ENCODE measurements around the gene IL21R. TPM values are rescaled to one million over a fixed set of nuclear protein-coding genes. Genes with fewer than 3 reads are reported as not detected.
"Not testable (repeated sequence)": the region's sequence is repeated elsewhere in the genome, so short reads cannot be mapped to it uniquely, and the experiment has no call there.

IL21R gene
- total RNA-seq, 1 experiment from 2014 or later: 1.9 TPM

DNA sequence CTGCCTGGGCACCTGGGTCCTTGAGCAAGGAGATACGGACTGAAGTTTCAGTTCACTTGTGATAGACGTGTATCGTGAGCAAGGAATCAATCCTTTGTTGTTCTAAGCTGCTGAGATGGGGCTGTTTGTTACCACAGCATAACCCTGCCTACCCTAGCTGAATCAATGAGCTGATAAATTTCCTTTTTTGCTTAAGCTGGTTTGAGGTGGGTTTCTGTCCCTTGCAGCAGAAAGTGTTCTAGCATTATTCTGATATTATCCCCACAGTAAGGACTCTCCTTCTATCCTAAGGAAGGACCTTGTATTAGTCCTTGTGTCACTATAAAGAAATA is 51.5 kb downstream of the IL21R start:
- Histone ChIP-seq H3K4me3 (ENCODE audit: low read length) (no peak overlapping the region), H3K4me1 (ENCODE audit: low read length) (peaks cover 11% of the 10 kb centered on the region), H3K27me3 (ENCODE audit: low read length) (no peaks in the 10 kb centered on the region), H3K9ac (ENCODE audit: low read length) (no peak overlapping the region), H3K4me2 (ENCODE audit: low read depth, low read length, poor library complexity, severe bottlenecking) (no peak overlapping the region), H3K79me2 (ENCODE audit: low read length) (no peaks in the 10 kb centered on the region), H3K27ac (ENCODE audit: low read length) (no peak overlapping the region), H4K20me1 (ENCODE audit: insufficient read depth, low read depth, low read length) (no peaks in the 10 kb centered on the region), H2AFZ (ENCODE audit: low read length) (no peak overlapping the region), H3K9me2 (replicated peaks; ENCODE audit: insufficient read depth, low read length) (no peaks in the 10 kb centered on the region), H3K36me3 (ENCODE audit: insufficient read depth, low read length) (no peaks in the 10 kb centered on the region), H3K9me3 (ENCODE audit: low read length) (no peaks in the 10 kb centered on the region)
- DNase-seq: no peak

DNA sequence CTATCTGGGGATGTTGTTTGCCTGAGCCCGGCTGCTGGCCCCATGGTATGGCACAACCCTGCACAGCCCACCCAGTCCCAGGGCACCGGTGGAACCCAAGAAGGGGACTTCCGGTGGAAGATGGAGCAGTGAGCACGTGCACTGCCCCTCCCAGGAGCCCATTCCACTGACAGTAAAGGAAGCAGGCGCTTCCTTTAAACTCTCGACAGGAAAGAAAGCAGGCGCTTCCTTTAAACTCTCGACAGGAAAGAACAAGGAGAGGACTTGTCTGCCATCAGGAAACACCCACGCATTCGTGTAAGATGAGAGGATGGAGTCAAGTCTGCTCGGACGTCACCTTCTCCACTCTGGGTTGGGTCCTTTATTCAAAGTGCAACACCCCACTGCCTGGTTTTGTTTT is 53.7 kb downstream of the IL21R start:
- Histone ChIP-seq H3K27ac (ENCODE audit: low read length) (no peak overlapping the region), H4K20me1 (ENCODE audit: insufficient read depth, low read depth, low read length) (no peaks in the 10 kb centered on the region), H3K4me1 (ENCODE audit: low read length) (peaks cover 4% of the 10 kb centered on the region), H3K9me3 (ENCODE audit: low read length) (no peaks in the 10 kb centered on the region), H3K9me2 (replicated peaks; ENCODE audit: insufficient read depth, low read length) (no peaks in the 10 kb centered on the region), H3K4me2 (ENCODE audit: low read depth, low read length, poor library complexity, severe bottlenecking) (no peak overlapping the region), H3K27me3 (ENCODE audit: low read length) (no peaks in the 10 kb centered on the region), H3K9ac (ENCODE audit: low read length) (no peak overlapping the region), H3K4me3 (ENCODE audit: low read length) (no peak overlapping the region), H2AFZ (ENCODE audit: low read length) (no peak overlapping the region), H3K79me2 (ENCODE audit: low read length) (no peaks in the 10 kb centered on the region), H3K36me3 (ENCODE audit: insufficient read depth, low read length) (no peaks in the 10 kb centered on the region)
- DNase-seq: no peak

GRCh38 chr16:27457605-27457900 is 55.6 kb downstream of the IL21R start:
- not testable (repeated sequence) for H3K27ac ChIP-seq (ENCODE audit: low read length); H3K27me3 ChIP-seq (ENCODE audit: low read length); H3K9ac ChIP-seq (ENCODE audit: low read length); H3K4me1 ChIP-seq (ENCODE audit: low read length); H3K4me2 ChIP-seq (ENCODE audit: low read depth, low read length, poor library complexity, severe bottlenecking); H3K4me3 ChIP-seq (ENCODE audit: low read length); H3K9me2 ChIP-seq (replicated peaks; ENCODE audit: insufficient read depth, low read length); H4K20me1 ChIP-seq (ENCODE audit: insufficient read depth, low read depth, low read length); H2AFZ ChIP-seq (ENCODE audit: low read length); H3K79me2 ChIP-seq (ENCODE audit: low read length); DNase-seq; H3K36me3 ChIP-seq (ENCODE audit: insufficient read depth, low read length); H3K9me3 ChIP-seq (ENCODE audit: low read length)

GRCh38 chr16:27458258-27458657 is 56.3 kb downstream of the IL21R start:
- Histone ChIP-seq H3K9me3 (ENCODE audit: low read length) (no peaks in the 10 kb centered on the region), H3K4me2 (ENCODE audit: low read depth, low read length, poor library complexity, severe bottlenecking) (no peak overlapping the region), H3K4me1 (ENCODE audit: low read length) (no peaks in the 10 kb centered on the region), H3K4me3 (ENCODE audit: low read length) (no peak overlapping the region), H3K9me2 (replicated peaks; ENCODE audit: insufficient read depth, low read length) (no peaks in the 10 kb centered on the region), H2AFZ (ENCODE audit: low read length) (no peak overlapping the region), H4K20me1 (ENCODE audit: insufficient read depth, low read depth, low read length) (no peaks in the 10 kb centered on the region), H3K79me2 (ENCODE audit: low read length) (no peaks in the 10 kb centered on the region), H3K9ac (ENCODE audit: low read length) (no peak overlapping the region), H3K27me3 (ENCODE audit: low read length) (no peaks in the 10 kb centered on the region), H3K36me3 (ENCODE audit: insufficient read depth, low read length) (no peaks in the 10 kb centered on the region), H3K27ac (ENCODE audit: low read length) (no peak overlapping the region)
- DNase-seq: no peak

- Histone ChIP-seq H3K9me3 (ENCODE audit: low read length) (no peaks in the 10 kb centered on the region), H3K27ac (ENCODE audit: low read length) (no peak overlapping the region), H3K9me2 (replicated peaks; ENCODE audit: insufficient read depth, low read length) (no peaks in the 10 kb centered on the region), H3K79me2 (ENCODE audit: low read length) (no peaks in the 10 kb centered on the region), H2AFZ (ENCODE audit: low read length) (no peak overlapping the region), H3K27me3 (ENCODE audit: low read length) (no peaks in the 10 kb centered on the region), H3K4me1 (ENCODE audit: low read length) (no peaks in the 10 kb centered on the region), H4K20me1 (ENCODE audit: insufficient read depth, low read depth, low read length) (no peaks in the 10 kb centered on the region), H3K4me3 (ENCODE audit: low read length) (no peak overlapping the region), H3K4me2 (ENCODE audit: low read depth, low read length, poor library complexity, severe bottlenecking) (no peak overlapping the region), H3K36me3 (ENCODE audit: insufficient read depth, low read length) (no peaks in the 10 kb centered on the region), H3K9ac (ENCODE audit: low read length) (no peak overlapping the region)
- no peak for DNase-seq
These were observed 57.2 kb downstream of the IL21R start for GRCh38 chr16:27458987-27459688.

- H3K4me2 ChIP-seq (ENCODE audit: low read depth, low read length, poor library complexity, severe bottlenecking): no peak overlapping the region
- H4K20me1 ChIP-seq (ENCODE audit: insufficient read depth, low read depth, low read length): no peaks in the 10 kb centered on the region
- H2AFZ ChIP-seq (ENCODE audit: low read length): no peak overlapping the region
- H3K4me3 ChIP-seq (ENCODE audit: low read length): no peak overlapping the region
- H3K27me3 ChIP-seq (ENCODE audit: low read length): no peaks in the 10 kb centered on the region
- DNase-seq: no peak
- no peaks in the 10 kb centered on the region for H3K79me2 ChIP-seq (ENCODE audit: low read length)
- no peak overlapping the region for H3K27ac ChIP-seq (ENCODE audit: low read length)
- no peaks in the 10 kb centered on the region for H3K9me3 ChIP-seq (ENCODE audit: low read length)
- no peak overlapping the region for H3K9ac ChIP-seq (ENCODE audit: low read length)
- H3K9me2 ChIP-seq (replicated peaks; ENCODE audit: insufficient read depth, low read length): no peaks in the 10 kb centered on the region
- no peaks in the 10 kb centered on the region for H3K4me1 ChIP-seq (ENCODE audit: low read length)
- H3K36me3 ChIP-seq (ENCODE audit: insufficient read depth, low read length): 0 out of 2 replicates have a peak, but pooled peaks cover 4% of the 10 kb centered on the region
These were observed 58.2 kb downstream of the IL21R start for GRCh38 chr16:27460213-27460612.

DNA sequence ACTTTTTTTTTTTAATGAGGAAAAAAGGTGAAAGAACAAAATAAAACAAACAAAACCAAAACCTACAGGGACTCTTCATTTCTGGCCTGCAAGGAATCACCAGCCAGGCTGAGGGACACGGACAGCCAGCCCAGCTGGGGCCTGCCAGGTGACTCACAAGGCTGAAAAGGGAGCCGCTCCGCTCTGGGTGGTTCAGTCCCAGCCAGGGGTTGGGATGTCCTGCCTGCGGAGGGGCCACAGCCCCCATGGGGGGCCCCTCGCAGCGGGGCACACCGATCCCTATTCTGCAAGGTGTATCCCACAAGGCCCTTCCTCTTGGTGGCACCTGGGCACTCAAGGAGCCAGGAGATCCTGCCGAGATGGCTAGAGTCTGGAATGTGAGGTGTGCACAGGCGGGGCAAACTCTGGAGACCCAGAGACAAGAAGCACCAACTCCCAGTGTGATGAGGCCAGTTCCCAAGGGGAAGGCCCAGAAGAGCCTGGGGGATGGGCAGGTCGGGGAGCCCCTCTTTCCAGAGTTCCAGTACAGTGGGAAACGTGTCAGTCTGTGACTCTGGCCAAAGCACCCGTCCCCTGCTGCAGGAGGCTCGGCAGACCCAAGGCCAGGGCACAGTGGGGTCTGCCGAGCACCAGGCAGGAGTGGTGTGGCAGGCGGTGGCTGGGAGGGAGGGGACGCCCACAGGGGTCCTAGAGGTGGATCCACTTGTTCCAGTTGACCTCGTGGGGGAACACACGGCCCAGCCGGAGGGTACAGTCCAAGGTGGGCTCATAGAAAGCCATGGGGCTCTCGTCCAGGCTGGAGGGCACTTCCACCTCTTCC is 58.9 kb downstream of the IL21R start:
- H3K27ac ChIP-seq (ENCODE audit: low read length): no peak overlapping the region
- H3K36me3 ChIP-seq (ENCODE audit: insufficient read depth, low read length): peaks cover 4% of the 10 kb centered on the region; the same call in 1 of the 2 replicates
- H3K27me3 ChIP-seq (ENCODE audit: low read length): no peaks in the 10 kb centered on the region
- H3K4me3 ChIP-seq (ENCODE audit: low read length): no peak overlapping the region
- DNase-seq: no peak
- H3K4me2 ChIP-seq (ENCODE audit: low read depth, low read length, poor library complexity, severe bottlenecking): no peak overlapping the region
- no peaks in the 10 kb centered on the region for H4K20me1 ChIP-seq (ENCODE audit: insufficient read depth, low read depth, low read length)
- H2AFZ ChIP-seq (ENCODE audit: low read length): no peak overlapping the region
- H3K9me3 ChIP-seq (ENCODE audit: low read length): no peaks in the 10 kb centered on the region
- no peaks in the 10 kb centered on the region for H3K9me2 ChIP-seq (replicated peaks; ENCODE audit: insufficient read depth, low read length)
- H3K4me1 ChIP-seq (ENCODE audit: low read length): no peaks in the 10 kb centered on the region
- no peak overlapping the region for H3K9ac ChIP-seq (ENCODE audit: low read length)
- H3K79me2 ChIP-seq (ENCODE audit: low read length): no peaks in the 10 kb centered on the region

GRCh38 chr16:27461483-27462171 is 59.7 kb downstream of the IL21R start:
- Histone ChIP-seq H3K9me3 (ENCODE audit: low read length) (no peaks in the 10 kb centered on the region), H3K4me2 (ENCODE audit: low read depth, low read length, poor library complexity, severe bottlenecking) (no peak overlapping the region), H4K20me1 (ENCODE audit: insufficient read depth, low read depth, low read length) (no peaks in the 10 kb centered on the region), H3K27me3 (ENCODE audit: low read length) (no peaks in the 10 kb centered on the region), H3K4me1 (ENCODE audit: low read length) (no peaks in the 10 kb centered on the region), H3K4me3 (ENCODE audit: low read length) (no peak overlapping the region), H3K9ac (ENCODE audit: low read length) (no peak overlapping the region), H2AFZ (ENCODE audit: low read length) (no peak overlapping the region), H3K36me3 (ENCODE audit: insufficient read depth, low read length) (peaks cover 8% of the 10 kb centered on the region; the same call in 1 of the 2 replicates), H3K79me2 (ENCODE audit: low read length) (no peaks in the 10 kb centered on the region), H3K27ac (ENCODE audit: low read length) (no peak overlapping the region), H3K9me2 (replicated peaks; ENCODE audit: insufficient read depth, low read length) (no peaks in the 10 kb centered on the region)
- DNase-seq: no peak

Data from Karpas-422 (cell line).